T-cell (primary cell): Measurements from ENCODE around the gene SEPTIN2. TPM values are rescaled to one million over a fixed set of nuclear protein-coding genes. Genes with fewer than 3 reads are reported as not detected.
"Not testable (repeated sequence)": the region's sequence is repeated elsewhere in the genome, so short reads cannot be mapped to it uniquely, and the experiment has no call there.

Experiments used
- ATAC-seq, 4 experiments: fragments of 200-7000 bp in 3 of 4; fragments of 150-1000 bp in 1 of 4; cut with Tn5 transposase; replicated peaks in 1 of 4; 1 replicate in 3 of 4; 2 replicates in 1 of 4; pipeline ENCODE4 v1.10.0; 2021; ENCODE audit warnings: moderate library complexity in 3 of 4, mild to moderate bottlenecking in 2 of 4, moderate number of reproducible peaks in 1 of 4
- CTCF ChIA-PET, 2 donors: fragments of 300-600 bp; sonication (Branson Sonifier 250); formaldehyde crosslinking; loops; one replicate each; lab custom pipeline; 2022; ENCODE audit warnings: antibody characterized with exemption in 2 of 2; lab: Charles Lee
- POLR2A ChIA-PET, 2 donors: fragments of 300-600 bp; sonication (Branson Sonifier 250); formaldehyde crosslinking; loops; one replicate each; lab custom pipeline; 2022; ENCODE audit warnings: antibody characterized with exemption in 2 of 2; lab: Charles Lee
- DNase-seq, 35 experiments: peaks; one replicate each; pipeline versions ENCODE4 v3.0.0 to v3.0.0-alpha.2; 2013 to 2023
- H3K27ac ChIP-seq: one replicate; pipeline ENCODE4 v1.5.1; 2013; ENCODE audit warnings: low read length
- H3K27me3 ChIP-seq, 2 experiments: replicated peaks in 1 of 2; 1 replicate in 1 of 2; 2 replicates in 1 of 2; pipeline versions ENCODE4 v1.6.1 to v1.7.0; 2013; ENCODE audit warnings: low read length in 1 of 2, mixed read lengths in 1 of 2; ENCODE audit not compliant: control insufficient read depth in 2 of 2, insufficient read depth in 2 of 2; ENCODE audit errors: extremely low read depth in 1 of 2
- H3K36me3 ChIP-seq, 2 donors: 1 replicate in 1 of 2; 2 replicates in 1 of 2; pipeline versions ENCODE4 v1.6.1 to v1.7.0; 2013; ENCODE audit warnings: low read length in 1 of 2; ENCODE audit not compliant: control insufficient read depth in 2 of 2, insufficient read depth in 1 of 2; ENCODE audit errors: extremely low read depth in 1 of 2
- H3K4me1 ChIP-seq, 2 experiments: 1 replicate in 1 of 2; 2 replicates in 1 of 2; pipeline versions ENCODE4 v1.6.1 to v1.7.0; 2013; ENCODE audit warnings: low read length in 2 of 2, mixed read lengths in 1 of 2; ENCODE audit not compliant: insufficient read depth in 2 of 2, control insufficient read depth in 1 of 2; ENCODE audit errors: extremely low read depth in 1 of 2
- H3K4me3 ChIP-seq, 2 donors: 1 replicate in 1 of 2; 2 replicates in 1 of 2; pipeline versions ENCODE4 v1.5.1 to v1.7.0; 2013; ENCODE audit warnings: mild to moderate bottlenecking in 2 of 2, low read length in 1 of 2, moderate library complexity in 1 of 2; ENCODE audit not compliant: control insufficient read depth in 1 of 2; ENCODE audit errors: extremely low read depth in 1 of 2
- H3K9me3 ChIP-seq: 2 replicates; pipeline ENCODE4 v1.7.0; 2013
- H3K27ac Mint-ChIP-seq, 2 donors: one replicate each; pipeline ENCODE4 v1.8.0; 2020 to 2021; ENCODE audit warnings: mild to moderate bottlenecking in 2 of 2, mixed read lengths in 2 of 2
- H3K27me3 Mint-ChIP-seq, 2 donors: one replicate each; pipeline ENCODE4 v1.8.0; 2021 to 2022; ENCODE audit warnings: mixed read lengths in 2 of 2
- H3K36me3 Mint-ChIP-seq: one replicate; pipeline ENCODE4 v1.8.0; 2021; ENCODE audit warnings: mixed read lengths
- H3K4me1 Mint-ChIP-seq, 3 donors: one replicate each; pipeline ENCODE4 v1.8.0; 2020 to 2022; ENCODE audit warnings: mixed read lengths in 3 of 3, mild to moderate bottlenecking in 1 of 3
- H3K4me3 Mint-ChIP-seq, 3 donors: one replicate each; pipeline ENCODE4 v1.8.0; 2020 to 2022; ENCODE audit warnings: mild to moderate bottlenecking in 3 of 3, mixed read lengths in 3 of 3, moderate library complexity in 3 of 3
- H3K9me3 Mint-ChIP-seq, 3 donors: one replicate each; pipeline ENCODE4 v1.8.0; 2020 to 2022; ENCODE audit warnings: mixed read lengths in 3 of 3
- WGBS: methylation state at CpG from one replicate; pipeline ENCODE4 v1.1.5; 2013; ENCODE audit warnings: missing lambda C conversion rate; ENCODE audit not compliant: insufficient coverage; 5-methylcytosine and 5-hydroxymethylcytosine counted together
- total RNA-seq, 35 experiments: library from RNA in 6 of 35; stranded (reverse) in 6 of 35; fragments of 120-200 nt in 1 of 35; gene quantifications; one replicate each; pipeline versions ENCODE4 v1.2.1 to v1.2.4 and lab custom pipeline; 2013 to 2026

The SEPTIN2 gene
- total RNA-seq, 5 donors from 2014 or later (not counting 1 experiment from before 2014, with no cell fraction given): 182 to 209 (median 189) TPM

DNA sequence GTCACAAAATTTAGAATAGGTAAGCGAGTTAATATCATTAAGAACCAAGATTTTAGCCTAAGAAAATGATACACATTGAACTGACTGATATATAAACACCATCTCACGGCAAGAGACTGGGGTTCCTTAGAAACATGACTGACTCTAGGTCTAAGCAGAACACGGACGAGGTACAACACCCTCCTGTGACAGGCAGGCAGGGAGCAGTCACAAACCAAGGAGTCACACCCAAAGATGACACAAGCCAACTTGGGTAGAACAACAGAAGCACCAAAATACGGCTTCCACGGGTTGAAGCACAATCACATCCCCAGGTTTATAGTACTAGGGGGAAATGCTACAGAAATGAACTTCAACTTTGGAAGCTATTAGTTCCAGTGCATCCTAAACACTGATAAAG is 24.6 kb upstream of the SEPTIN2 start:
- Mint-ChIP-seq H3K36me3 (peaks cover 15% of the 10 kb centered on the region), H3K4me3 (no peak overlapping the region), H3K9me3 (no peaks in the 10 kb centered on the region), H3K27me3 (no peaks in the 10 kb centered on the region), H3K27ac (no peak overlapping the region), H3K4me1 (peaks cover 60 to 69% (median 69%) of the 10 kb centered on the region in 3 donors)
- WGBS: 100% methylated on average over 1 of the region's 6 CpGs
- H3K4me3 ChIP-seq: no peak overlapping the region
- DNase-seq (no peak), ATAC-seq (no peak)
- H3K36me3 ChIP-seq: no peaks in the 10 kb centered on the region
- no peaks in the 10 kb centered on the region for H3K27me3 ChIP-seq
- no peaks in the 10 kb centered on the region for H3K9me3 ChIP-seq
- H3K4me1 ChIP-seq: peaks cover 8 to 11% of the 10 kb centered on the region in 2 experiments
- ChIA-PET POLR2A (no interaction called here), CTCF (interaction anchor here in 1 of 2 donors (1.0 kb wide), 1 partner anchor 238 kb away, joined by 3 read pairs; no protein-coding TSS in a partner anchor)
- H3K27ac ChIP-seq: no peak overlapping the region

DNA sequence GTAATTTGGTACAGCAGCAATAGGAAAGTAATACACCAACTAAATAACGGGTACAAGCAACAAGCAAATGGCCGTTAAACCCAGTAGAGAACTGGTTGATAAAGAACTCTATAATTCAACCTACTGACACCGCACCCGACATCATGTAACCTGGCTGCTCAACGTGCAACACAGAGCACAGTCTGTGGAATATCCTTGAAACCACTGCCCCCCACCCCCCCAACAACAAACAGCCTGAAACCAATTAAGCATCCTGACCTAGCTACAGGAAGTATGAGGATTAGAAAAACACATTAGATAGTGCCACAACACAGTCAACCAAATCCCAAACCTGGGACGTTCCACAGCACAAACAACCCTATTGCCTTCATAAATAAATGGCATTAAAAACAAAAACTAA is 23.7 kb upstream of the SEPTIN2 start:
- H3K36me3 Mint-ChIP-seq: peaks cover 20% of the 10 kb centered on the region
- H3K27ac Mint-ChIP-seq: no peak overlapping the region
- DNase-seq: no peak
- Histone ChIP-seq H3K36me3 (no peaks in the 10 kb centered on the region), H3K27ac (no peak overlapping the region), H3K27me3 (no peaks in the 10 kb centered on the region), H3K9me3 (no peaks in the 10 kb centered on the region), H3K4me1 (peaks cover 8 to 11% of the 10 kb centered on the region in 2 experiments), H3K4me3 (no peak overlapping the region)
- POLR2A ChIA-PET: interaction anchor here in 1 of 2 donors (0.6 kb wide), 2 partner anchors 15 to 189 kb away, joined by 3 read pairs; no protein-coding TSS in a partner anchor
- H3K27me3 Mint-ChIP-seq: no peaks in the 10 kb centered on the region
- WGBS: 94% methylated on average over 2 of the region's 6 CpGs
- no peak for ATAC-seq
- CTCF ChIA-PET: interaction anchor here in 1 of 2 donors (0.6 kb wide), 1 partner anchor 9 kb away, joined by 3 read pairs; no protein-coding TSS in a partner anchor
- H3K9me3 Mint-ChIP-seq: no peaks in the 10 kb centered on the region
- H3K4me1 Mint-ChIP-seq: peaks cover 60 to 77% (median 73%) of the 10 kb centered on the region in 3 donors
- peak overlapping the region in 1 of 3 donors; percentile 31 for H3K4me3 Mint-ChIP-seq

DNA sequence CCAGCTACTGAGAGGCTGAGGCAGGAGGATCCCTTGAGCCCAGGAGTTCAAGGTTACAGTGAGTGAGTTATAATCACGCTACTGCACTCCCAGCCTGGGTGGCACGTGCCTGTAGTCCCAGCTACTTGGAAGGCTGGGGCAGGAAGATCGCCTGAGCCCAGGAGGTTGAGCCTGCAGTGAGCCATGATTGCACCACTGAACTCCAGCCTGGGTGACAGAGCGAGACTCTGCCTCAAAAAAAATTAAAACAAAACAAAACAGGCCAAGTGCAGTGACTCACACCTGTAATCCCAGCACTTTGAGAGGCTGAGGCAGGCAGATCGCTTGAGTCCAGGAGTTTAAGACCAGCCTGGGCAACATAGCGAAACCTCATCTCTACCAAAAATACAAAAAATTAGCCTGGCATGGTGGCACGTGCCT is 22.3 kb upstream of the SEPTIN2 start:
- H3K27me3 ChIP-seq, ATAC-seq, CTCF ChIA-PET, H3K36me3 ChIP-seq, POLR2A ChIA-PET, H3K4me3 Mint-ChIP-seq, DNase-seq, H3K4me3 ChIP-seq, H3K27me3 Mint-ChIP-seq, H3K27ac Mint-ChIP-seq, H3K9me3 ChIP-seq, H3K9me3 Mint-ChIP-seq, H3K27ac ChIP-seq: not testable (repeated sequence)
- 92% methylated on average over 6 of the region's 7 CpGs for WGBS
- H3K4me1 Mint-ChIP-seq: peaks cover 61 to 77% (median 74%) of the 10 kb centered on the region in 3 donors
- peaks cover 27% of the 10 kb centered on the region for H3K36me3 Mint-ChIP-seq
- peaks cover 11 to 20% of the 10 kb centered on the region in 2 experiments for H3K4me1 ChIP-seq

DNA sequence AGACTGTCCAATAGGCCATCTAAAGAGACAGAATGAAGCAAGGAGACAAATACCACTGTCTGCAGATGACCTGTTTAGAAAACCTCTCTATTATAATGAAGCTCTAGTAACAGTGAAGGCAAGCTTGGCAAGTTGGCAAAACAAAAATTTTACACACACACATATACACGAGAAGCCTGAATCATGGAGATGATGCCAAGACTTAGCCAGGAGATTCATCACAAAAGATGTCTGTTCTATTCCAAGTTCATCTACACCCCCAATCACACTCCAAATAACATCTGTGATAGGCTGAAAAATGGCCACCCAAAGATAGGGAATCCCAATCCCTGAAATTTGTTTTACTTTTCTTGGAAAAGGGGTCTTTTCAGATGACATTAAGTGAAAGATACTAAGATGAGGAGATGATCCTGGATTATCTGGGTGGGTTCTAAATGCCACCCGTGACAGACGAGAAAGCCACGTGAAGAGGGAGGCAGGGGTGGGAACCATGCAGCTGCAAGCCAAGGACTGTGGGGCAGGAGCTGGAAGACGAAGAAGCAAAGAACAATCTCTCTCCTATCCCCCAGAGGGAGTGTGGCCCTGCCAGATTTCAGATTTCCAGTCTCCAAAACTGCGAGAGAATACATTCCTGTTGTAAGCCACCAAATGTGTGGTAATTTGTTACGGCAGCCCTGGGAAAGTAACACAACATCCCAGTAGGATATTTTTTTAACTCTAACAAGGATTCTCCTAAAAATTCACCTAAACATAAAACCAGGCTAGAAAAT is 20.2 kb upstream of the SEPTIN2 start:
- WGBS: 97% methylated on average over 5 of the region's 7 CpGs
- Histone ChIP-seq H3K27ac (no peak overlapping the region), H3K9me3 (no peaks in the 10 kb centered on the region), H3K36me3 (no peaks in the 10 kb centered on the region), H3K4me1 (peaks cover 27 to 37% of the 10 kb centered on the region in 2 experiments), H3K27me3 (no peaks in the 10 kb centered on the region), H3K4me3 (no peak overlapping the region)
- Mint-ChIP-seq H3K27me3 (no peaks in the 10 kb centered on the region), H3K4me1 (peaks cover 61 to 78% (median 76%) of the 10 kb centered on the region in 3 donors), H3K4me3 (no peak overlapping the region), H3K9me3 (no peaks in the 10 kb centered on the region), H3K36me3 (peaks cover 20% of the 10 kb centered on the region), H3K27ac (no peak overlapping the region)
- DNase-seq: no peak
- ChIA-PET POLR2A (interaction anchor here in 1 of 2 donors (0.6 kb wide), 1 partner anchor 146 kb away, joined by 4 read pairs; no protein-coding TSS in a partner anchor), CTCF (interaction anchor here in 1 of 2 donors (0.5 to 0.6 kb wide), 2 partner anchors 47 to 137 kb away, joined by 3 to 4 read pairs; no protein-coding TSS in a partner anchor)
- no peak for ATAC-seq

DNA sequence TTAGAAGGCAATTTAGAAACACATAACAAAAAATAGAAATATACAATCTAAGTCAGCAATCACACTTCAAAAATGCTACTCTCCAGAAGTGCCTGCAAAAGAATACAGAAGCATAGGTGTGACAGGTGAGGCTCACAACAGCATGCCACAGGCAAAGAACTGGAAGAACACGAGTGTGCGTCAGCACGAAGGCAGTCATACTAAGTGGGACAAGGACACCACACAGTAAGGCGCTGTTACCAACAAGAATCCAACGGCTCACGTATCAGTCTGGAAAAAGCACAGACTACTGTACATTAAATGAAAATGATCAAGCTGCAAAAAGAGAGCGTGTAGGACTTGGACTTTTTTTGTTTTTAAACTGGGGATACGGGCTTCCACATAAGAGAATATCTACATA is 19.0 kb upstream of the SEPTIN2 start:
- H3K27me3 Mint-ChIP-seq: no peaks in the 10 kb centered on the region
- peaks cover 53 to 69% (median 69%) of the 10 kb centered on the region in 3 donors for H3K4me1 Mint-ChIP-seq
- peak overlapping the region in 1 of 2 donors; percentile 24 for H3K27ac Mint-ChIP-seq

DNA sequence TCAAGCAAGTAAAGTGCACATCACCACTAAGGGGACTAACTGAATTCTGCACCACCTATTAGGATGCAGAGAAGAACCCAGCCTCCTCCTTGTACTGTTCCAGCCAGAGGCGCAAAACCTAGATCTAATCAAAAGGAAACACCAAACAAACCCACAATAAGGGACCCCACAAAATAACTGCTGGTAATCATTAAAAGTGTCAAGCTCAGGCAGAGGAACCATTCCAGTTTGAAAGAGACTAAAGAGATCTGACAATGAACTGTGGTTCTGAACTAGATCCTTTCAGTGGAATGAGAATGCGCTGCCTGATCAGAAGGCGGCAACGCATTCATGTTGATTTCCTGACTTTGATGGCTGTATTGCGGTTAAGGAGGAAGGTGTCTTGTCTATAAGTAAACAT is 17.1 kb upstream of the SEPTIN2 start:
- ChIA-PET CTCF (interaction anchor here (0.6 to 1.0 kb wide), 4 partner anchors 16 to 215 kb away, joined by 3 to 9 read pairs (median 5); no protein-coding TSS in a partner anchor), POLR2A (no interaction called here)
- Histone ChIP-seq H3K27ac (no peak overlapping the region), H3K36me3 (peaks cover 0 to 2% of the 10 kb centered on the region in 2 donors), H3K27me3 (no peaks in the 10 kb centered on the region), H3K9me3 (no peaks in the 10 kb centered on the region), H3K4me1 (peaks cover 23 to 42% of the 10 kb centered on the region in 2 experiments), H3K4me3 (peak overlapping the region in 1 of 2 donors; percentile 38)
- Mint-ChIP-seq H3K9me3 (no peaks in the 10 kb centered on the region), H3K27ac (peak overlapping the region; percentile 73 to 84), H3K4me3 (peak overlapping the region; percentile 48 to 70 (median 68)), H3K4me1 (peaks cover 53 to 73% (median 69%) of the 10 kb centered on the region in 3 donors), H3K27me3 (no peaks in the 10 kb centered on the region), H3K36me3 (peaks cover 20% of the 10 kb centered on the region)
- DNase-seq (peak in 24 of 35 experiments; percentile 6 to 66 (median 22)), ATAC-seq (peak; percentile 72 to 80 (median 76))
- WGBS: 0% methylated on average over 2 of the region's 5 CpGs

More for the DNA sequence above, 19.0 kb upstream of the SEPTIN2 start:
- Histone ChIP-seq H3K27me3 (no peaks in the 10 kb centered on the region), H3K4me3 (no peak overlapping the region), H3K27ac (no peak overlapping the region), H3K4me1 (peaks cover 26 to 38% of the 10 kb centered on the region in 2 experiments), H3K9me3 (no peaks in the 10 kb centered on the region), H3K36me3 (no peaks in the 10 kb centered on the region)
- ChIA-PET CTCF (no interaction called here), POLR2A (no interaction called here)
- H3K9me3 Mint-ChIP-seq: no peaks in the 10 kb centered on the region
- WGBS: 96% methylated on average over 4 of the region's 8 CpGs
- DNase-seq (no peak), ATAC-seq (no peak)
- H3K4me3 Mint-ChIP-seq: peak overlapping the region in 1 of 3 donors; percentile 52
- H3K36me3 Mint-ChIP-seq: peaks cover 20% of the 10 kb centered on the region
